Osteocyte (in vitro differentiated cells): ENCODE measurements around the gene ZNF346. TPM values are rescaled to one million over a fixed set of nuclear protein-coding genes. Genes with fewer than 3 reads are reported as not detected.

Experiments
- DNase-seq: peaks from one replicate; pipeline ENCODE4 v3.0.0; 2021; ENCODE audit warnings: mixed read lengths; ENCODE audit not compliant: unreplicated experiment; ENCODE audit errors: extremely low spot score
- H3K27ac Mint-ChIP-seq: one replicate; pipeline ENCODE4 v1.8.0; 2021; ENCODE audit warnings: mild to moderate bottlenecking, mixed read lengths; ENCODE audit not compliant: unreplicated experiment
- H3K27me3 Mint-ChIP-seq: one replicate; pipeline ENCODE4 v1.8.0; 2021; ENCODE audit warnings: mixed read lengths; ENCODE audit not compliant: unreplicated experiment
- H3K36me3 Mint-ChIP-seq: one replicate; pipeline ENCODE4 v1.8.0; 2021; ENCODE audit warnings: mixed read lengths; ENCODE audit not compliant: unreplicated experiment
- H3K4me1 Mint-ChIP-seq: one replicate; pipeline ENCODE4 v1.8.0; 2021; ENCODE audit warnings: mixed read lengths; ENCODE audit not compliant: unreplicated experiment
- H3K4me3 Mint-ChIP-seq: one replicate; pipeline ENCODE4 v1.8.0; 2021; ENCODE audit warnings: mild to moderate bottlenecking, moderate library complexity, mixed read lengths; ENCODE audit not compliant: unreplicated experiment
- H3K9me3 Mint-ChIP-seq: one replicate; pipeline ENCODE4 v1.8.0; 2021; ENCODE audit warnings: mixed read lengths; ENCODE audit not compliant: unreplicated experiment
- CTCF ChIP-seq: fragments of 200-600 bp; sonication (generic); IDR thresholded peaks from 2 replicates; pipeline ENCODE4 v1.5.0; 2021; ENCODE audit warnings: antibody characterized with exemption, mild to moderate bottlenecking, moderate library complexity
- total RNA-seq: library from RNA; stranded (reverse); gene quantifications from 2 replicates; pipeline ENCODE4 v1.2.1, GENCODE V29; 2021

The ZNF346 gene
- total RNA-seq, 1 donor from 2014 or later = 26.9 TPM

- Mint-ChIP-seq H3K27me3 (no peaks in the 10 kb centered on the region), H3K9me3 (peaks cover 3% of the 10 kb centered on the region), H3K4me1 (peaks cover 7% of the 10 kb centered on the region), H3K36me3 (peaks cover 11% of the 10 kb centered on the region), H3K27ac (no peak overlapping the region), H3K4me3 (no peak overlapping the region)
- no peak for DNase-seq
- TF ChIP-seq CTCF = no peak
Measured at GRCh38 chr5:177036443-177036842, 13.9 kb downstream of the ZNF346 start.

- no peak for TF ChIP-seq CTCF
- peaks cover 12% of the 10 kb centered on the region for H3K36me3 Mint-ChIP-seq
- no peak overlapping the region for H3K4me3 Mint-ChIP-seq
- no peaks in the 10 kb centered on the region for H3K27me3 Mint-ChIP-seq
- no peak for DNase-seq
- H3K27ac Mint-ChIP-seq = no peak overlapping the region
- H3K4me1 Mint-ChIP-seq = peaks cover 7% of the 10 kb centered on the region
- no peaks in the 10 kb centered on the region for H3K9me3 Mint-ChIP-seq
Measured at GRCh38 chr5:177036921-177037320, 14.4 kb downstream of the ZNF346 start.

GRCh38 chr5:177040814-177041420, 18.4 kb downstream of the ZNF346 start:
- Mint-ChIP-seq H3K27me3 (no peaks in the 10 kb centered on the region), H3K4me1 (peaks cover 4% of the 10 kb centered on the region), H3K9me3 (no peaks in the 10 kb centered on the region), H3K27ac (no peak overlapping the region), H3K4me3 (no peak overlapping the region), H3K36me3 (peaks cover 27% of the 10 kb centered on the region)
- TF ChIP-seq CTCF = no peak
- no peak for DNase-seq

- Mint-ChIP-seq H3K4me3 (no peak overlapping the region), H3K4me1 (peaks cover 2% of the 10 kb centered on the region), H3K27ac (no peak overlapping the region), H3K36me3 (peaks cover 29% of the 10 kb centered on the region), H3K27me3 (no peaks in the 10 kb centered on the region), H3K9me3 (no peaks in the 10 kb centered on the region)
- no peak for TF ChIP-seq CTCF
- DNase-seq = no peak
Measured at GRCh38 chr5:177041936-177042335, 19.4 kb downstream of the ZNF346 start.

- TF ChIP-seq CTCF = no peak
- no peaks in the 10 kb centered on the region for H3K9me3 Mint-ChIP-seq
- H3K4me3 Mint-ChIP-seq = no peak overlapping the region
- H3K27me3 Mint-ChIP-seq = no peaks in the 10 kb centered on the region
- DNase-seq = no peak
- no peak overlapping the region for H3K27ac Mint-ChIP-seq
- H3K36me3 Mint-ChIP-seq = peaks cover 32% of the 10 kb centered on the region
- H3K4me1 Mint-ChIP-seq = peaks cover 2% of the 10 kb centered on the region
Measured at GRCh38 chr5:177043114-177043513, 20.6 kb downstream of the ZNF346 start.
